HG03045 (cell line): Measurements from ENCODE around the gene SOX5.

Source experiments
- ATAC-seq: cut with Tn5 transposase; IDR thresholded peaks from one replicate; pipeline ENCODE4 v1.9.1; 2021; ENCODE audit warnings: mild to moderate bottlenecking, moderate library complexity; ENCODE audit not compliant: unreplicated experiment

The SOX5 gene

GRCh38 chr12:23949348-23950209, at the start of gene SOX5:
TSS of gene SOX5 (minus strand) at chr12:23949670. CDS start at chr12:23949601, 69 bp downstream.
- ATAC-seq, result no peak

- no peak for ATAC-seq
Measured at GRCh38 chr12:23987046-23987445, 37.6 kb upstream of the SOX5 start.

GRCh38 chr12:23980826-23981225, 31.4 kb upstream of the SOX5 start:
- no peak for ATAC-seq

- no peak for ATAC-seq
Measured at GRCh38 chr12:23964812-23965211, 15.3 kb upstream of the SOX5 start.

- ATAC-seq, result no peak
Measured at GRCh38 chr12:23959826-23960225, 10.4 kb upstream of the SOX5 start.

- ATAC-seq, result no peak
Measured at GRCh38 chr12:23954332-23954731, 4.9 kb upstream of the SOX5 start.

GRCh38 chr12:23952071-23952470, 2.6 kb upstream of the SOX5 start:
- ATAC-seq, result no peak

- no peak for ATAC-seq
Measured at GRCh38 chr12:23950775-23951451, 1.4 kb upstream of the SOX5 start.

GRCh38 chr12:23950210-23950774, 822 bp upstream of the SOX5 start:
- ATAC-seq, result no peak

- ATAC-seq, result no peak
Measured at GRCh38 chr12:23948291-23948690, 1.2 kb downstream of the SOX5 start.

- no peak for ATAC-seq
Measured at GRCh38 chr12:23947395-23947794, 2.1 kb downstream of the SOX5 start.

- no peak for ATAC-seq
Measured at GRCh38 chr12:23945249-23945648, 4.2 kb downstream of the SOX5 start.

GRCh38 chr12:23944067-23944466, 5.4 kb downstream of the SOX5 start:
- ATAC-seq, result no peak

GRCh38 chr12:23942841-23943240, 6.6 kb downstream of the SOX5 start:
- no peak for ATAC-seq

GRCh38 chr12:23941780-23942179, 7.7 kb downstream of the SOX5 start:
- no peak for ATAC-seq

- ATAC-seq, result no peak
Measured at GRCh38 chr12:23938422-23938821, 11.0 kb downstream of the SOX5 start.

GRCh38 chr12:23931176-23931575, 18.3 kb downstream of the SOX5 start:
- no peak for ATAC-seq

GRCh38 chr12:23930599-23930998, 18.9 kb downstream of the SOX5 start:
- no peak for ATAC-seq

- ATAC-seq, result no peak
Measured at GRCh38 chr12:23929906-23930305, 19.6 kb downstream of the SOX5 start.

- no peak for ATAC-seq
Measured at GRCh38 chr12:23927907-23928306, 21.6 kb downstream of the SOX5 start.

- ATAC-seq, result no peak
Measured at GRCh38 chr12:23921099-23921856, 28.2 kb downstream of the SOX5 start.
